ENCODE data around the gene MARS1.

GRCh38 chr12:57475271-57476161 is 12.4 kb upstream of the MARS1 start:
- TF ChIP-seq CTCF (IDR thresholded peaks at IDR 0.05 in 4 of 5, conservative IDR thresholded peaks at IDR 0.05 in 1 of 5) (no peak), POLR2A (IDR thresholded peaks at IDR 0.05) (no peak)

Data from gastrocnemius medialis (tissue), 4 donors.